Renal pelvis (tissue), 4 donors: ENCODE data around the gene NELL2. TPM values are rescaled to one million over a fixed set of nuclear protein-coding genes. Genes with fewer than 3 reads are reported as not detected.

Experiments
- DNase-seq: peaks from one replicate; pipeline ENCODE4 v3.0.0-alpha.2; 2013
- polyA plus RNA-seq, 3 donors: library from polyadenylated mRNA; unstranded; fragments of 120-200 nt; gene quantifications; one replicate each; pipeline ENCODE4 v1.2.1, GENCODE V29; 2013; ENCODE audit not compliant: insufficient read length in 3 of 3

NELL2 gene
- polyA plus RNA-seq, 3 donors = 11.9 to 18.7 (median 16.4) TPM

- no peak for DNase-seq
These were observed 391.3 kb downstream of the NELL2 start for GRCh38 chr12:44484862-44485261.

- DNase-seq = no peak
These were observed 398.7 kb downstream of the NELL2 start for GRCh38 chr12:44477331-44477980.

- no peak for DNase-seq
These were observed 399.4 kb downstream of the NELL2 start for GRCh38 chr12:44476683-44477082.

- DNase-seq = no peak
These were observed 411.0 kb downstream of the NELL2 start for GRCh38 chr12:44465139-44465538.

GRCh38 chr12:44464180-44464579 is 411.9 kb downstream of the NELL2 start:
- no peak for DNase-seq

GRCh38 chr12:44462729-44463128 is 413.4 kb downstream of the NELL2 start:
- no peak for DNase-seq

GRCh38 chr12:44460261-44460660 is 415.9 kb downstream of the NELL2 start:
- no peak for DNase-seq

GRCh38 chr12:44459569-44459968 is 416.5 kb downstream of the NELL2 start:
- no peak for DNase-seq

Other genes starting within 250 kb of the NELL2 start
- gene DBX2, start 174.8 kb upstream of the NELL2 start, polyA plus RNA-seq = under 1 TPM in 2 of 3 donors, not detected in 1; 0.04 to 0.10 TPM